IMR-90 (cell line): ENCODE data around the gene ODAD3.

Experiments
- BHLHE40 ChIP-seq: fragments of 150-350 bp; IDR thresholded peaks from 2 replicates; pipeline ENCODE4 v1.6.1; 2016; ENCODE audit warnings: mild to moderate bottlenecking, low read depth, low read length
- CEBPB ChIP-seq: IDR thresholded peaks from 2 replicates; pipeline ENCODE4 v1.6.1; 2012; ENCODE audit warnings: low read depth, low read length, improper control_type of control experiment
- CHD1 ChIP-seq: IDR thresholded peaks from 2 replicates; pipeline ENCODE4 v1.6.1; 2012; ENCODE audit warnings: low read depth, low read length, improper control_type of control experiment
- CTCF ChIP-seq: conservative IDR thresholded peaks from 2 replicates; pipeline ENCODE4 v1.5.1; 2012; ENCODE audit warnings: mild to moderate bottlenecking, low read depth, low read length, improper control_type of control experiment
- ELK1 ChIP-seq: fragments of 150-350 bp; IDR thresholded peaks from 2 replicates; pipeline ENCODE4 v1.6.1; 2016; ENCODE audit warnings: low read depth, mild to moderate bottlenecking, low read length, moderate library complexity, borderline replicate concordance
- FOS ChIP-seq: fragments of 150-350 bp; IDR thresholded peaks from 2 replicates; pipeline ENCODE4 v1.6.1; 2016; ENCODE audit warnings: low read depth, low read length
- MAFK ChIP-seq: IDR thresholded peaks from 2 replicates; pipeline ENCODE4 v1.6.1; 2012; ENCODE audit warnings: low read depth, low read length, improper control_type of control experiment
- MAZ ChIP-seq: IDR thresholded peaks from 2 replicates; pipeline ENCODE4 v1.6.1; 2012; ENCODE audit warnings: low read depth, mild to moderate bottlenecking, low read length, improper control_type of control experiment, moderate library complexity, borderline replicate concordance
- MXI1 ChIP-seq: IDR thresholded peaks from 2 replicates; pipeline ENCODE4 v1.6.1; 2012; ENCODE audit warnings: low read depth, mild to moderate bottlenecking, low read length, moderate library complexity, borderline replicate concordance
- POLR2A ChIP-seq: IDR thresholded peaks from 2 replicates; pipeline ENCODE4 v1.6.1; 2012; ENCODE audit warnings: mild to moderate bottlenecking, low read depth, low read length
- RAD21 ChIP-seq: IDR thresholded peaks from 2 replicates; pipeline ENCODE4 v1.6.1; 2012; ENCODE audit warnings: low read length, improper control_type of control experiment
- RFX5 ChIP-seq: IDR thresholded peaks from 2 replicates; pipeline ENCODE4 v1.8.0; 2012; ENCODE audit warnings: low read depth, mild to moderate bottlenecking, low read length, moderate library complexity
- SMC3 ChIP-seq: fragments of 150-350 bp; IDR thresholded peaks from 2 replicates; pipeline ENCODE4 v1.6.1; 2016; ENCODE audit warnings: low read depth, mild to moderate bottlenecking, antibody characterized with exemption, low read length, moderate library complexity
- USF2 ChIP-seq: fragments of 150-350 bp; IDR thresholded peaks from 2 replicates; pipeline ENCODE4 v1.6.1; 2017; ENCODE audit warnings: mild to moderate bottlenecking, antibody characterized with exemption, low read length, low read depth

GRCh38 chr19:11458236-11458900 is 23.4 kb upstream of the ODAD3 start:
- TF ChIP-seq CTCF, result no peak
- no peak for TF ChIP-seq POLR2A
- TF ChIP-seq MAFK, result no peak
- TF ChIP-seq RAD21, result no peak
- no peak for TF ChIP-seq ELK1
- TF ChIP-seq FOS, result no peak
- no peak for TF ChIP-seq MXI1
- TF ChIP-seq CEBPB, result no peak
- no peak for TF ChIP-seq MAZ
- TF ChIP-seq RFX5, result no peak
- no peak for TF ChIP-seq CHD1
- TF ChIP-seq BHLHE40, result no peak
- TF ChIP-seq USF2, result no peak
- no peak for TF ChIP-seq SMC3
